Mesothelial cell of epicardium (in vitro differentiated cells): ENCODE measurements around the gene PRSS57. TPM values are rescaled to one million over a fixed set of nuclear protein-coding genes. Genes with fewer than 3 reads are reported as not detected.
"Not testable (repeated sequence)": the region's sequence is repeated elsewhere in the genome, so short reads cannot be mapped to it uniquely, and the experiment has no call there.

Experiments
- DNase-seq, 2 experiments: peaks; one replicate each; pipeline ENCODE4 v3.0.0; 2021; ENCODE audit warnings: low spot score in 2 of 2; ENCODE audit not compliant: unreplicated experiment in 2 of 2
- H3K27ac Mint-ChIP-seq: 2 replicates; pipeline ENCODE4 v1.8.0; 2021; ENCODE audit warnings: mixed read lengths
- H3K27me3 Mint-ChIP-seq: 2 replicates; pipeline ENCODE4 v1.8.0; 2021; ENCODE audit warnings: low read depth, mixed read lengths
- H3K36me3 Mint-ChIP-seq: 2 replicates; pipeline ENCODE4 v1.8.0; 2021; ENCODE audit warnings: mixed read lengths
- H3K4me1 Mint-ChIP-seq: 2 replicates; pipeline ENCODE4 v1.8.0; 2021; ENCODE audit warnings: mixed read lengths
- H3K4me3 Mint-ChIP-seq: 2 replicates; pipeline ENCODE4 v1.8.0; 2021; ENCODE audit warnings: mild to moderate bottlenecking, moderate library complexity, mixed read lengths
- H3K9me3 Mint-ChIP-seq: 2 replicates; pipeline ENCODE4 v1.8.0; 2021; ENCODE audit warnings: mixed read lengths
- CTCF ChIP-seq: fragments of 200-600 bp; sonication (generic); IDR thresholded peaks from one replicate; pipeline ENCODE4 v1.5.0; 2021; ENCODE audit warnings: antibody characterized with exemption; ENCODE audit not compliant: unreplicated experiment
- total RNA-seq: library from RNA; stranded (reverse); gene quantifications from 3 replicates; pipeline ENCODE4 v1.2.1, GENCODE V29; 2021

Gene PRSS57
- total RNA-seq, 1 donor from 2014 or later = not detected

- no peaks in the 10 kb centered on the region for H3K9me3 Mint-ChIP-seq
- no peaks in the 10 kb centered on the region for H3K27me3 Mint-ChIP-seq
- H3K36me3 Mint-ChIP-seq = no peaks in the 10 kb centered on the region
- DNase-seq = no peak
- H3K27ac Mint-ChIP-seq = no peak overlapping the region
- H3K4me1 Mint-ChIP-seq = peaks cover 25% of the 10 kb centered on the region
- no peak overlapping the region for H3K4me3 Mint-ChIP-seq
- no peak for TF ChIP-seq CTCF
Observed at GRCh38 chr19:674282-675151, 20.7 kb downstream of the PRSS57 start.

DNA sequence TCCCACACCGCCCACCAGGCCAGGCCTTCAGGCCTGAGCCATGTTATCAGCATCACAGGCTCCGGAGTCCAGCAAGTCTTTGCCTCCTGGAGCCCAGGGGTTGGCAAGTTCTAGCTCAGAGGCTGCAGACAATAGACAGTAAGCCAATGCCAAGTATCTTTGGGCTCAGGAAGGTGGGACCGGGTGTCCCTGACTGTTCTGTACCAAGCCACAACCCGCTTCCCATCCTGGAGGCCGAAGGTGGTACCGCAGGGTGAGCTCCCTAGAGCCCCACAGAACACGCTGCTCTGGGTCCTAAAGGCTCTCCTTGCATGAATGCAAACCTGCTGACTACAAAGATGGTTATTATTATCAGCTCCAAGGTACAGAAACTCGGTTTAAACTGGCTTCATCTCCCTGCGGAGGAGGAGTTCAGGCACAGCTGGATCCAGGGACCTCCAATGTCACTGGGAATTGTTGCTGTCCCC, 24.6 kb downstream of the PRSS57 start:
- peaks cover 2% of the 10 kb centered on the region for H3K36me3 Mint-ChIP-seq
- no peak for DNase-seq
- no peak overlapping the region for H3K27ac Mint-ChIP-seq
- H3K27me3 Mint-ChIP-seq = no peaks in the 10 kb centered on the region
- peaks cover 6% of the 10 kb centered on the region for H3K4me1 Mint-ChIP-seq
- peak; percentile 26 for TF ChIP-seq CTCF
- H3K4me3 Mint-ChIP-seq = no peak overlapping the region
- H3K9me3 Mint-ChIP-seq = peaks cover 10% of the 10 kb centered on the region

DNA sequence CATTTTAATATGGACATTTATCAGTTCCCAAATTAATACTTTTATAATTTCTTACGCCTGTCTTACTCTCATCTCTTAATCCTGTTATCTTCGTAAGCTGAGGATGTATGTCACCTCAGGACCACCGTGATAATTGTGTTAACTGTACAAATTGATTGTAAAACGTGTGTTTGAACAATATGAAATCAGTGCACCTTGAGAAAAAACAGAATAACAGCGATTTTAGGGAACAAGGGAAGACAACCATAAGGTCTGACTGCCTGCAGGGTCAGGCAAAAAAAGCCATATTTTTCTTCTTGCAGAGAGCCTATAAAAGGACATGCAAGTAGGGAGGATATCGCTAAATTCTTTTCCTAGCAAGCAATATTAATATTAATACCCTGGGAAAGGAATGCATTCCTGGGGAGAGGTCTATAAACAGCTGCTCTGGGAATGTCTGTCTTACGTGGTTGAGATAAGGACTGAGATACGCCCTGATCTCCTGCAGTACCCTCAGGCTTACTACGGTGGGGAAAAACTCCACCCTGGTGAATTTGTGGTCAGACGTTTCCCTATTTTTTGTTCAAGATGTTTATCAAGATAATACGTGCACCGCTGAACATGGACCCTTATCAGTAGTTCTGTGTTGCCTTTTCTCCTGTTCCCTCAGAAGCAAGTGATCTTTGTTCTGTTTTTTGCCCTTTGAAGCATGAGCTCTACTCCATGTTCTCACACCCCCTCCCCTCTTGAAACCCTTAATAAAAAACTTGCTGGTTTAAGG, 26.4 kb downstream of the PRSS57 start:
- not testable (repeated sequence) for DNase-seq, H3K9me3 Mint-ChIP-seq, H3K27ac Mint-ChIP-seq, H3K4me3 Mint-ChIP-seq, H3K4me1 Mint-ChIP-seq, H3K36me3 Mint-ChIP-seq, H3K27me3 Mint-ChIP-seq

GRCh38 chr19:666985-667573, 28.2 kb downstream of the PRSS57 start:
- not testable (repeated sequence) for H3K9me3 Mint-ChIP-seq, H3K4me1 Mint-ChIP-seq, H3K4me3 Mint-ChIP-seq, DNase-seq, H3K36me3 Mint-ChIP-seq, H3K27me3 Mint-ChIP-seq, H3K27ac Mint-ChIP-seq

GRCh38 chr19:664913-665443, 30.3 kb downstream of the PRSS57 start:
- Mint-ChIP-seq H3K4me1 (peaks cover 25% of the 10 kb centered on the region), H3K36me3 (peaks cover 2% of the 10 kb centered on the region), H3K4me3 (peak overlapping the region; percentile 60), H3K9me3 (peaks cover 10% of the 10 kb centered on the region), H3K27me3 (no peaks in the 10 kb centered on the region), H3K27ac (peak overlapping the region; percentile 43)
- DNase-seq = peak; percentile 78 to 95
- peak; percentile 94 for TF ChIP-seq CTCF

DNA sequence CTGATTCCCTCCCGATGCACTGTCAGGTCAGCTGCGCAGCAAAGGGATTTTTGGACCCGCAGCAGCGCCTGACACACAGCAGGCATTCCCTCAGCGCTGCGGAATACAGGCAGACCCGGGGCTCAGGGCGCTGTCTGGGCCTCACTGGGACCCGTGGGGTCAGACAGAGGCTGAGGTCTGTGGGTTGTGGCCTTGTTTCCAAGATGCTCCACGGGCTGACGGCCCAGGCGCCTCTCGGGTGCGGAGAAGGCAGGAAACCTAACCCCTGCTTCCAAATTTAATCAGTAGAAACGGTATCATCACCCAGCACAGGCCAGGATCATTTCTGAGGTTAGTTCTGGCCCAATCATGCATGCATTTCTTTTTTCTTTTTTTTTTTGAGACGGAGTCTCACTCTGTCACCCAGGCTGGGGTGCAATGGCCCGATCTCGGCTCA, 31.6 kb downstream of the PRSS57 start:
- TF ChIP-seq CTCF = no peak
- no peaks in the 10 kb centered on the region for H3K27me3 Mint-ChIP-seq
- peaks cover 28% of the 10 kb centered on the region for H3K4me1 Mint-ChIP-seq
- H3K4me3 Mint-ChIP-seq = peak overlapping the region; percentile 78
- H3K36me3 Mint-ChIP-seq = peaks cover 2% of the 10 kb centered on the region
- peak overlapping the region; percentile 92 for H3K27ac Mint-ChIP-seq
- peaks cover 5% of the 10 kb centered on the region for H3K9me3 Mint-ChIP-seq
- DNase-seq = no peak
